Upper lobe of right lung (tissue), 1 donor: ENCODE measurements around the gene GAPT. TPM values are rescaled to one million over a fixed set of nuclear protein-coding genes. Genes with fewer than 3 reads are reported as not detected.
A peak's percentile ranks its signal among the peaks of the same experiment; 100 is the strongest.

Experiments used
- ATAC-seq: fragments of 200-7000 bp; cut with Tn5 transposase; one replicate; pipeline ENCODE4 v1.9.1; 2020; ENCODE audit warnings: mild to moderate bottlenecking, moderate library complexity
- DNase-seq: peaks from one replicate; pipeline ENCODE4 v3.0.0-alpha.2; 2020
- H3K27ac ChIP-seq: fragments of 200-600 bp; one replicate; pipeline ENCODE4 v1.8.0; 2022
- H3K27me3 ChIP-seq: fragments of 200-600 bp; one replicate; pipeline ENCODE4 v1.8.0; 2022; ENCODE audit warnings: mild to moderate bottlenecking
- H3K36me3 ChIP-seq: fragments of 200-600 bp; one replicate; pipeline ENCODE4 v1.8.0; 2022
- H3K4me1 ChIP-seq: fragments of 200-600 bp; one replicate; pipeline ENCODE4 v1.8.0; 2022
- H3K4me3 ChIP-seq: fragments of 200-600 bp; one replicate; pipeline ENCODE4 v1.8.0; 2022; ENCODE audit warnings: mild to moderate bottlenecking
- H3K9me3 ChIP-seq: fragments of 200-600 bp; one replicate; pipeline ENCODE4 v1.8.0; 2022
- intact Hi-C: fragments of 100-400 bp; cut with DNase I; formaldehyde crosslinking; loops from one replicate; pipeline ENCODE4 v1.11.0; 2022
- total RNA-seq: library from RNA; stranded (reverse); fragmentation: NEBNext Ultra II Directional; extraction: Animal tissue kit (Norgen Biotek cat#: 25700); gene quantifications from one replicate; pipeline ENCODE4 v1.2.1, GENCODE V29; 2021
- TF ChIP-seq, protein P1 (sequence below): fragments of 200-600 bp; IDR thresholded peaks from one replicate; pipeline ENCODE4 v1.8.0; 2022; ENCODE audit warnings: antibody characterized with exemption
- donor health status: DM: no; HTN: yes; CAD: no; lungs with severe emphysema.

Gene GAPT
- total RNA-seq, 1 donor from 2014 or later: 5.2 TPM

DNA sequence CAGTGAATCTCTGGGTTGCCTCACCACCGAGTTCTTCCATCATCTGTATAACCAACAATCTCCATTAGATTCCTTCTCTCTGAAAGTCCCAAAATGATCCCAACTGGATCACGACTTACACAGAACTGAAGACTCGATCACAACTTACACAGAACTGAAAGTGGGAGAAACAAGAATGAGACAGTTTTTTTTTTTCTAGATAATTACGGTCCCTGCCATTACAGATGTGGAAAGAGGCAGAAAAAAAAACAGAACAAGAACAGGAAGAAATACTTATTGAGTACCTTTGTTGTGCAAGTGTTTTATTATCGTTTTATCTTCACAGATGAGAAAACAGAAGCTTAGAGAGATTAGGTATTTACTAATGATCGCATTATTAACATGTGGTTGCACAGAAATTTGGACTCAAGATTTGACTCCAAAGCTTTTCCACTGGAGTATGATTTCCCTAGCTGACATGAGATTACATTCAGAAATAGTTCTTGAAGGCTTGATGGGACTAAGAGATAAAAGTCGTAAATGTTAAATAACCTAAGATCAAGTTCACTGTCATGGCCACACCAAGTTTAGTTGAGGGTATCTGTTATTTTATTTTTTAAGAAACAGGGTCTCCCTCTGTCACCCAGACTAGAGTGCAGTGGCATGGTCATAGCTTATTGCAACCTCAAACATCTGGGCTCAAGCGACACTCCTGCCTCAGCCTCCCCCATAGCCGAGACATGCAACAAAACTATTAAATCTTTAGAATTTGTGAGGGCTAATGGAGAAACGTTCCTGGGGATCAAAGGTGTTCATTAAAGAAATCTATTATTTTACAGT is 40.2 kb upstream of the GAPT start:
- DNase-seq (no peak), ATAC-seq (no peak)
- H3K36me3 ChIP-seq: peaks cover 26% of the 10 kb centered on the region
- no peak overlapping the region for H3K4me3 ChIP-seq
- H3K4me1 ChIP-seq: peaks cover 9% of the 10 kb centered on the region
- H3K27ac ChIP-seq: no peak overlapping the region
- intact Hi-C loops: no loop called here
- no peaks in the 10 kb centered on the region for H3K27me3 ChIP-seq
- no peaks in the 10 kb centered on the region for H3K9me3 ChIP-seq
- TF ChIP-seq, protein P1, sequence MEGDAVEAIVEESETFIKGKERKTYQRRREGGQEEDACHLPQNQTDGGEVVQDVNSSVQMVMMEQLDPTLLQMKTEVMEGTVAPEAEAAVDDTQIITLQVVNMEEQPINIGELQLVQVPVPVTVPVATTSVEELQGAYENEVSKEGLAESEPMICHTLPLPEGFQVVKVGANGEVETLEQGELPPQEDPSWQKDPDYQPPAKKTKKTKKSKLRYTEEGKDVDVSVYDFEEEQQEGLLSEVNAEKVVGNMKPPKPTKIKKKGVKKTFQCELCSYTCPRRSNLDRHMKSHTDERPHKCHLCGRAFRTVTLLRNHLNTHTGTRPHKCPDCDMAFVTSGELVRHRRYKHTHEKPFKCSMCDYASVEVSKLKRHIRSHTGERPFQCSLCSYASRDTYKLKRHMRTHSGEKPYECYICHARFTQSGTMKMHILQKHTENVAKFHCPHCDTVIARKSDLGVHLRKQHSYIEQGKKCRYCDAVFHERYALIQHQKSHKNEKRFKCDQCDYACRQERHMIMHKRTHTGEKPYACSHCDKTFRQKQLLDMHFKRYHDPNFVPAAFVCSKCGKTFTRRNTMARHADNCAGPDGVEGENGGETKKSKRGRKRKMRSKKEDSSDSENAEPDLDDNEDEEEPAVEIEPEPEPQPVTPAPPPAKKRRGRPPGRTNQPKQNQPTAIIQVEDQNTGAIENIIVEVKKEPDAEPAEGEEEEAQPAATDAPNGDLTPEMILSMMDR: no peak

- H3K27me3 ChIP-seq: no peaks in the 10 kb centered on the region
- intact Hi-C loops: no loop called here
- peaks cover 9% of the 10 kb centered on the region for H3K4me1 ChIP-seq
- H3K9me3 ChIP-seq: no peaks in the 10 kb centered on the region
- no peak overlapping the region for H3K27ac ChIP-seq
- ATAC-seq: no peak
- TF ChIP-seq, protein P1: no peak
- DNase-seq: no peak
- H3K36me3 ChIP-seq: peaks cover 34% of the 10 kb centered on the region
- no peak overlapping the region for H3K4me3 ChIP-seq
Observed at GRCh38 chr5:58451732-58452565, 39.3 kb upstream of the GAPT start.

DNA sequence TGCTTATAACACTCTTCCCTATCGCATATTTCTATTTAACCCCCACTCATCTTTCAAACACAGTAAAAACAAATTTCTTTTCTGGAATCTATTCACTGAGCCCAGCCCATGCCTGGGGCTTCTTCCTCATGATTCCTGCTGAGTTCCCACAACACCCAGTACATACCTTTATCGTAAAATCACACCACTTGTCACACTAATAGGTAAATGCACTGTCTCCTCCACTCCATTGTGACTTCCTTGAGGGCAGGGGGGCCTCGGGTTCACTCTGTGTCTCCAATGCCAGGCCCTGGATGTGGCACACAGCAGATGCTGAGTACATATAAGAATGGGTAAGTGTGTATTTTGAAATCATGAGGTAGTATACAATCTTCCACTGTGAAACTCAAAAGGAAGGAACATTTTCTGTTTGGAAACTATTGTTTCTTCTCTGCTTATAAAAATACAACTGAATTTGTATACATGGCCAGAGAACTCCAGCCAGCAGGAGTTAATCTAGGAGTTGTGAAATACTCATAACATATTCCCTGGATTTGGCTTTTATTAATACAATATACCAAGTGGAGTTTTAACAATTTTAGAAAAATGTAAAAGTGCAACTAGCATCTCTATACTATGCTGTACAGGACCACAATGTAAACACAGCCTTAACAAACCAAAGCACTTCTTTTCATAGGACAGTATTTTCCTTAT is 38.5 kb upstream of the GAPT start:
- Histone ChIP-seq H3K36me3 (peaks cover 41% of the 10 kb centered on the region), H3K9me3 (no peaks in the 10 kb centered on the region), H3K4me1 (peaks cover 9% of the 10 kb centered on the region), H3K27me3 (no peaks in the 10 kb centered on the region), H3K4me3 (no peak overlapping the region), H3K27ac (no peak overlapping the region)
- TF ChIP-seq, protein P1: no peak
- DNase-seq: no peak
- no peak for ATAC-seq
- intact Hi-C loops: no loop called here

- no peak overlapping the region for H3K4me3 ChIP-seq
- peaks cover 9% of the 10 kb centered on the region for H3K4me1 ChIP-seq
- DNase-seq (no peak), ATAC-seq (no peak)
- TF ChIP-seq, protein P1: no peak
- no peaks in the 10 kb centered on the region for H3K27me3 ChIP-seq
- no peaks in the 10 kb centered on the region for H3K9me3 ChIP-seq
- no peak overlapping the region for H3K27ac ChIP-seq
- peaks cover 46% of the 10 kb centered on the region for H3K36me3 ChIP-seq
- intact Hi-C loops: no loop called here
Observed at GRCh38 chr5:58453306-58453705, 37.9 kb upstream of the GAPT start.

GRCh38 chr5:58454025-58454424 is 37.2 kb upstream of the GAPT start:
- DNase-seq (no peak), ATAC-seq (no peak)
- H3K4me1 ChIP-seq: peaks cover 9% of the 10 kb centered on the region
- H3K27me3 ChIP-seq: no peaks in the 10 kb centered on the region
- TF ChIP-seq, protein P1: no peak
- H3K36me3 ChIP-seq: peaks cover 46% of the 10 kb centered on the region
- H3K4me3 ChIP-seq: peak overlapping the region; percentile 80
- no peaks in the 10 kb centered on the region for H3K9me3 ChIP-seq
- no peak overlapping the region for H3K27ac ChIP-seq
- intact Hi-C loops: no loop called here
